SU-DHL-6 (cell line): ENCODE measurements around the gene CPAMD8.
"Not testable (repeated sequence)": the region's sequence is repeated elsewhere in the genome, so short reads cannot be mapped to it uniquely, and the experiment has no call there.

Experiments used
- H2AFZ ChIP-seq: fragments of 200-600 bp; sonication (generic); 2 replicates; pipeline ENCODE4 v1.6.1; 2014; ENCODE audit warnings: low read depth, mild to moderate bottlenecking, moderate library complexity, mixed read lengths, antibody characterized with exemption, low read length; ENCODE audit not compliant: severe bottlenecking
- H3F3A ChIP-seq: fragments of 200-600 bp; shearing (Covaris generic); 2 replicates; pipeline ENCODE4 v1.6.0; 2016; ENCODE audit warnings: antibody characterized with exemption, mild to moderate bottlenecking; ENCODE audit not compliant: insufficient read depth
- H3K27ac ChIP-seq: fragments of 200-600 bp; sonication (generic); 2 replicates; pipeline ENCODE4 v1.5.1; 2016; ENCODE audit warnings: low read depth, mild to moderate bottlenecking, low read length, moderate library complexity, mixed read lengths
- H3K27me3 ChIP-seq: fragments of 200-600 bp; sonication (generic), shearing (Covaris generic); 2 replicates; pipeline ENCODE4 v1.6.0; 2014; ENCODE audit warnings: mild to moderate bottlenecking, low read length
- H3K36me3 ChIP-seq: fragments of 200-600 bp; sonication (generic); 2 replicates; pipeline ENCODE4 v1.6.1; 2014; ENCODE audit warnings: mild to moderate bottlenecking, low read length, mixed read lengths
- H3K4me2 ChIP-seq: fragments of 300-600, 200-600 bp; shearing (Covaris generic), sonication (generic); 2 replicates; pipeline ENCODE4 v1.6.0; 2014; ENCODE audit warnings: low read length, low read depth, mild to moderate bottlenecking; ENCODE audit not compliant: poor library complexity, severe bottlenecking
- H3K4me3 ChIP-seq: fragments of 200-600 bp; sonication (generic); 2 replicates; pipeline ENCODE4 v1.5.1; 2014; ENCODE audit warnings: antibody characterized with exemption, low read length, mild to moderate bottlenecking, mixed read lengths; ENCODE audit not compliant: insufficient read depth, poor library complexity, severe bottlenecking
- H3K79me2 ChIP-seq: fragments of 200-600 bp; sonication (generic); 2 replicates; pipeline ENCODE4 v1.6.1; 2014; ENCODE audit warnings: mild to moderate bottlenecking, low read length, moderate library complexity; ENCODE audit not compliant: insufficient read depth
- H3K9ac ChIP-seq: fragments of 200-600 bp; sonication (generic); 2 replicates; pipeline ENCODE4 v1.7.0; 2014; ENCODE audit warnings: mild to moderate bottlenecking, low read length
- H3K9me2 ChIP-seq: fragments of 200-600 bp; sonication (generic); replicated peaks from 2 replicates; pipeline ENCODE4 v1.6.1; 2014; ENCODE audit warnings: low read length; ENCODE audit not compliant: insufficient read depth
- H3K9me3 ChIP-seq: fragments of 200-600 bp; sonication (generic); 2 replicates; pipeline ENCODE4 v1.6.1; 2014; ENCODE audit warnings: low read length, mixed read lengths; ENCODE audit not compliant: insufficient read depth
- H4K20me1 ChIP-seq: fragments of 200-600 bp; sonication (generic); 2 replicates; pipeline ENCODE4 v1.6.1; 2014; ENCODE audit warnings: low read depth, mild to moderate bottlenecking, antibody characterized with exemption, low read length, moderate library complexity, mixed read lengths
- CTCF ChIP-seq: fragments of 200-600 bp; sonication (generic); IDR thresholded peaks from one replicate; pipeline ENCODE4 v1.5.1; 2017; ENCODE audit warnings: antibody characterized with exemption, mild to moderate bottlenecking, low read length, moderate library complexity; ENCODE audit not compliant: insufficient read depth, poor library complexity, severe bottlenecking
- EZH2phosphoT487 ChIP-seq: fragments of 200-600 bp; sonication (generic), shearing (Covaris generic); conservative IDR thresholded peaks from 2 replicates; pipeline ENCODE4 v1.6.1; 2018; ENCODE audit warnings: mild to moderate bottlenecking, antibody characterized with exemption, low read length, moderate library complexity, mixed read lengths

CPAMD8 gene

DNA sequence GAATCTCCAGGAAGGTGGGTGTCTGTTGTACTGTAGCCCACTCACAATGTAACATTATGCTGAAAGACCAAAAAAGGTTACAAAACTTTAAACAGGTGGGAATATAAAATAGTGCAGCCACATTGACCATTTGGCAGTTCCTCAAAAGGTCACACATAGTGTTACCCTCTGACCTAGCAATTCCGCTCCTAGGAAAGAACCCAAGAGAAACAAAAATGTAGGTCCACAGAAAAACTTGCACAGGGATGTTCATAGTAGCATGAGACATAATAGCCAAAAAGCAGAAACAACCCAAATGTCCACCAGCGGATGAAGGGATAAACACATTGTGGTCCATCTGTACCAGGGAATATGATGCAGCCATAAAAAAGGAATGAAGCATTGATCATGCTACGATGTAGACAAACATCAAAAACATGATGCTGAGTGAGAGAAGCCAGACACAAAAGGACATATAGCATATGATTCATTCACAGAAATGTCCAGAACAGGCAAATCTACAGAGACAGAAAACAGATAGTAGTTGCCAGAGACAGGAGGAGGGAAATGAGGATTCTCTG, 27.9 kb downstream of the CPAMD8 start:
- H3K4me2 ChIP-seq = no peak overlapping the region
- H3K27ac ChIP-seq = no peak overlapping the region
- H3K36me3 ChIP-seq = no peaks in the 10 kb centered on the region
- no peaks in the 10 kb centered on the region for H3K27me3 ChIP-seq
- H3F3A ChIP-seq = no peaks in the 10 kb centered on the region
- H2AFZ ChIP-seq = no peak overlapping the region
- H4K20me1 ChIP-seq = no peaks in the 10 kb centered on the region
- no peak for TF ChIP-seq CTCF
- TF ChIP-seq EZH2phosphoT487 = no peak
- H3K9ac ChIP-seq = no peak overlapping the region
- no peak overlapping the region for H3K4me3 ChIP-seq
- H3K9me3 ChIP-seq = no peaks in the 10 kb centered on the region
- H3K79me2 ChIP-seq = no peaks in the 10 kb centered on the region
- H3K9me2 ChIP-seq = no peaks in the 10 kb centered on the region

GRCh38 chr19:16996838-16997490, 29.6 kb downstream of the CPAMD8 start:
- not testable (repeated sequence) for H2AFZ ChIP-seq, H3K27ac ChIP-seq, H3K27me3 ChIP-seq, H4K20me1 ChIP-seq, H3K79me2 ChIP-seq, H3K4me2 ChIP-seq, H3K9me3 ChIP-seq, H3K4me3 ChIP-seq, H3K9ac ChIP-seq, H3K9me2 ChIP-seq, H3K36me3 ChIP-seq, H3F3A ChIP-seq

GRCh38 chr19:16988661-16989060, 37.9 kb downstream of the CPAMD8 start:
- Histone ChIP-seq H3K9me2 (no peaks in the 10 kb centered on the region), H3K9me3 (no peaks in the 10 kb centered on the region), H3K79me2 (no peaks in the 10 kb centered on the region), H3K4me2 (no peak overlapping the region), H3K36me3 (no peaks in the 10 kb centered on the region), H4K20me1 (no peaks in the 10 kb centered on the region), H3F3A (no peaks in the 10 kb centered on the region), H2AFZ (no peak overlapping the region), H3K9ac (no peak overlapping the region), H3K4me3 (no peak overlapping the region), H3K27me3 (no peaks in the 10 kb centered on the region), H3K27ac (no peak overlapping the region)
- TF ChIP-seq CTCF = no peak
- no peak for TF ChIP-seq EZH2phosphoT487

- Histone ChIP-seq H3K4me2 (no peak overlapping the region), H4K20me1 (no peaks in the 10 kb centered on the region), H2AFZ (no peak overlapping the region), H3K4me3 (no peak overlapping the region), H3K9ac (no peak overlapping the region), H3K36me3 (no peaks in the 10 kb centered on the region), H3K9me2 (no peaks in the 10 kb centered on the region), H3K79me2 (no peaks in the 10 kb centered on the region), H3K27ac (no peak overlapping the region), H3F3A (no peaks in the 10 kb centered on the region), H3K9me3 (no peaks in the 10 kb centered on the region), H3K27me3 (no peaks in the 10 kb centered on the region)
- TF ChIP-seq CTCF (no peak), EZH2phosphoT487 (no peak)
Measured at GRCh38 chr19:16985403-16985802, 41.2 kb downstream of the CPAMD8 start.

GRCh38 chr19:16982586-16982985, 44.0 kb downstream of the CPAMD8 start:
- not testable (repeated sequence) for H3K27me3 ChIP-seq, H3K9me3 ChIP-seq, H3K36me3 ChIP-seq, H4K20me1 ChIP-seq, H3K27ac ChIP-seq, H3K4me2 ChIP-seq, H3F3A ChIP-seq, H3K79me2 ChIP-seq, H3K9me2 ChIP-seq, H2AFZ ChIP-seq, H3K4me3 ChIP-seq, H3K9ac ChIP-seq
